HG02938 (cell line): ENCODE data around the gene MYO1C.
A peak's percentile ranks its signal among the peaks of the same experiment; 100 is the strongest.
"Not testable (repeated sequence)": the region's sequence is repeated elsewhere in the genome, so short reads cannot be mapped to it uniquely, and the experiment has no call there.

Source experiments
- ATAC-seq: cut with Tn5 transposase; IDR thresholded peaks from one replicate; pipeline ENCODE4 v1.9.1; 2021; ENCODE audit warnings: mild to moderate bottlenecking, moderate library complexity; ENCODE audit not compliant: unreplicated experiment

The MYO1C gene

GRCh38 chr17:1467258-1467657 is 25.2 kb downstream of the MYO1C start:
- no peak for ATAC-seq

- no peak for ATAC-seq
Observed at GRCh38 chr17:1464186-1464585, 28.3 kb downstream of the MYO1C start.

GRCh38 chr17:1462164-1463112 is 30.0 kb downstream of the MYO1C start:
- ATAC-seq: no peak

DNA sequence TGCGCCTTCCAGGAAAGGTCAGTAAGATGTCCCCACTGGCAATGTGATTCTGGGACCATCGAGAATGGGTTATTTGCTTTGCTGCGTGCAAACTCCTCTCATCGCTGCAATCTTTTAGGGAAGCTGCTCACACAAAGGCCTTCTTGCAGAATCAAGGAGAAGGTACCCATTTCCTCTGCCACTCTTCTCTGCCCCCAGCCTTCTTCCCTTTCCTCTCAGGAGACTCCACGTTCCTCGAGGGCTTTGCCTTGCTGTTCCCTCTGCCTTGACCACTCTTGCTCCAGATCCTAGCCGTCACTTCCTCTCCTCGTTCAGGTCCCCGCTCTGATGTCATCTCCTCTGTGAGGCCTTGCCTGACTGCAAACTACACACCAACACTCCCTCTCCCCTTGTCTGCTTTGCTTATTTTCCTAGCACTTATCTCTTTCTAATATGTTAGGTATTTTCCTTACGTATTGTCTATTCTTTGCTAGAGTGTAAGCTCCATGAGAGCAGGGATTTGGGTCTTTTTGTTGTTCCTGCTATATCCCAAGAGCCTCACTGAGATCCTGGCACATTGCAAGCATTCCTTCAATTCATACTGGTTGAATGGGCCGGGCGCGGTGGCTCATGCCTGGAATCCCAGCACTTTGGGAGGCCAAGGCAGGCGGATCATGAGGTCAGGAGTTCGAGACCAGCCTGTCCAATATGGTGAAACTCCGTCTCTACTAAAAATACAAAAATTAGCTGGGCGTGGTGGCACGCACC is 31.1 kb downstream of the MYO1C start:
- ATAC-seq: no peak

GRCh38 chr17:1460233-1460632 is 32.3 kb downstream of the MYO1C start:
- ATAC-seq: no peak

GRCh38 chr17:1455797-1456599 is 36.5 kb downstream of the MYO1C start, which contains the start of gene CRK:
Gene CRK, minus strand, starts transcription at chr17:1456232. Its CDS starts 115 bp downstream, at chr17:1456117.
- ATAC-seq: peak; percentile 68

DNA sequence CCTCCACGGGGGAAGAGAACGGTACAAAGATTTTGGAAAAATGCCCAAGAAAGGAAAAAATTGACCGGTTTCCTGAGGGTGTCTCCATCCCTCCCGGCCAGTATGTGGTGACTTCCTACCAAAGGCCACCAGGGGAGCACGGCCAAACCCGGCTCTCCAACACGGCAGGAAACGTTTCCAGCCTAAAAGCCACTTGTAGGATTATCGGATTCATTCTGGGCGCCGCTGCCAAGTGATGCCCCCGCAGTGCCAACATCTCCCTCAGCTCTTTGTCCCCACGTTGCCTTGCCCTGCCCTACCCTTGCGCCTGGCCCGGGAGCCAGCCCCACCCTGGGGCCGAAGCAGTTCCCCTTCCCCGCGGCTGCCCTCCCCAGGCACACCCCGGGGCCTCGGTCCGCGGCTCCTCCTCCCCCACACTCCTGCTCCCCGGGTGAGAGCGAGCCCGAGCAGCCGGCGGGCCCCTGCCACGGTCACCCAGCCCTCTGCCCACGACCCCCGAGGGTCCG is 37.1 kb downstream of the MYO1C start:
- ATAC-seq: peak; percentile 30

- ATAC-seq: no peak
Observed at GRCh38 chr17:1454541-1454940, 37.9 kb downstream of the MYO1C start.

- not testable (repeated sequence) for ATAC-seq
Observed at GRCh38 chr17:1453694-1454093, 38.8 kb downstream of the MYO1C start.

- ATAC-seq: no peak
Observed at GRCh38 chr17:1452836-1453235, 39.6 kb downstream of the MYO1C start.

GRCh38 chr17:1450261-1450660 is 42.2 kb downstream of the MYO1C start:
- not testable (repeated sequence) for ATAC-seq

- no peak for ATAC-seq
Observed at GRCh38 chr17:1449412-1449967, 43.0 kb downstream of the MYO1C start.

DNA sequence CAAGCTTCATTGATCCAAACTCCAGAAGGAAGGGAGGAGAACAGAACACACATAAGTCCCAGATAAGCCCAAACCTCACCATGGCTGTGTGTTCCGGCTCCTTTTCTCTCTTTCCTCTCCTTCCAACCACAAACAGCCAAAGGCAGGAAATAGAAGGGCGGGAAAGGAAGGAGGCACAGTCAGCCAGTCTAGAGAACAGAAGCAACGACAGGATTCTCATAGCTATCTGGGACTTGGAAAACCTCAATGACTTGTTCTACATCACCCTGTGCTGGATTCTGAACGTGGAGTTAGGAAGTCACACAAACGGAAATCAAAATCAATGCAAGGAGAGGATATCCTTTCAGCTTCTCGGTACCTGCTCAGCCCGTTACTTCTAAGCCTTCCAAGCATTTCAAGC is 45.4 kb downstream of the MYO1C start:
- ATAC-seq: no peak

DNA sequence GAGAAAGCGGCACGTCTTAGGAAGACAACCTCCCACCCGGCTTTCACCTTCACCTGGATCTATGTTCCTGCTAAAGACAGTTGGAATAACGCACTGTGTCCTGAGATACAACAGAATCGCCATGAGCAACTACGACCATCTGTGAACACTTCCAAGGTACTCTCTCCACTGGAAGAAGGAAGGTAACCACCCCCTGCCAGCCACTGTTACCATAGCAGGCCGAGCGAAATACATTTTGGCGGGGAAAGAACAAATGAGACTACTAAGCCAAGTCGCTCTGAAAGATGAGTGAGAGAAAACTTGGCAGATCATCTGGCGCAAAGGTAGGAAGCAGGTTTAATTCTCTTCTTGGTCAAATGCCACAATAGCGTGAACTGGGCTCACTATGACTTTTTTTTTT is 46.3 kb downstream of the MYO1C start:
- ATAC-seq: no peak

GRCh38 chr17:1445695-1446094 is 46.8 kb downstream of the MYO1C start:
- ATAC-seq: not testable (repeated sequence)

DNA sequence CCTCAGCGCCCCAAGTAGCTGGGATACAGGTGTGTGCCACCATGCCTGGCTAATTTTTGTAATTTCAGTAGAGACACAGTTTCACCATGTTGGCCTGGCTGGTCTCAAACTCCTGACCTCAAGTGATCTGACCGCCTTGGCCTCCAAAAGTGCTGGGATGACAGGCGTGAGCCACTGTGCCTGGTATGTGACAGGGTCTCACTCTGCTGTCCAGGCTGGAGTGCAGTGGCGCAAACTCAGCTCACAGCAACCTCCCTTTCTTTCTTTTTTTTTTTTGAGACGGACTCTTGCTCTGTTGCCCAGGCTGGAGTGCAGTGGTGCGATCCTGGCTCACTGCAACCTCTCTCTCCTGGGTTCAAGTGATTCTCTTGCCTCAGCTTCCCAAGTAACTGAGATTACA is 49.8 kb downstream of the MYO1C start:
- ATAC-seq: not testable (repeated sequence)

DNA sequence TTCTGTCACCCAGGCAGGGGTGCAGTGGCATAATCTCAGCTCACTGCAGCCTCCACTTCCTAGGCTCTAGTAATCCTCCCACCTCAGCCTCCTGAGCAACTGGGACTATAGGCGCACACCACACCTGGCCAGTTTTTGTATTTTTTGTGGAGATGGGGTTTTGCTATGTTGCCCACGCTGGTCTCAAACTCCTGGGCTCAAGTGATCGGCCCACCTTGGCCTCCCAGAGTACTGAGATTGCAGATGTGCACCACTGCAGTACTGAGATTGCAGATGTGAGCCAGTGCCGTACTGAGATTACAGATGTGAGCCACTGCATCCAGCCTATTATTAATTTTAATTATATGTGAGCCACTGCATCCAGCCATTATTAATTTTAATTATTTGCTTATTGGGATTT is 50.3 kb downstream of the MYO1C start:
- ATAC-seq: no peak

DNA sequence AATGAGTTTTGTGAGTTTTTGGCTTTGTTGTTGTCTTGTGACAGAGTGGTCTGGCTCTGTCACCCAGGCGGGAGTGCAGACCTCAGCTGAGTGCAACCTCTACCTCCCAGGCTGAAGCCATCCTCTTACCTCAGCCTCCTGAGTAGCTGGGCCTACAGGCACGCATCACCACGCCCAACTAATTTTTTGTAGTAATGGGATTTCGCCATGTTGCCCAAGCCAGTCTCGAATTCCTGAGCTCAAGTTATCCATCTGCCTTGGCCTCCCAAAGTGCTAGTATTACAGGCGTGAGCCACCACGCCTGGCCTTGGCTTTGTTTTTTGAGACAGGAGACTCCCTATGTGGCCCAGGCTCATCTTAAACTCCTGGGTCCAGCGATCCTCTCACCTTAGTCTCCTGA is 51.6 kb downstream of the MYO1C start:
- no peak for ATAC-seq

- no peak for ATAC-seq
Observed at GRCh38 chr17:1438593-1439083, 53.8 kb downstream of the MYO1C start.

DNA sequence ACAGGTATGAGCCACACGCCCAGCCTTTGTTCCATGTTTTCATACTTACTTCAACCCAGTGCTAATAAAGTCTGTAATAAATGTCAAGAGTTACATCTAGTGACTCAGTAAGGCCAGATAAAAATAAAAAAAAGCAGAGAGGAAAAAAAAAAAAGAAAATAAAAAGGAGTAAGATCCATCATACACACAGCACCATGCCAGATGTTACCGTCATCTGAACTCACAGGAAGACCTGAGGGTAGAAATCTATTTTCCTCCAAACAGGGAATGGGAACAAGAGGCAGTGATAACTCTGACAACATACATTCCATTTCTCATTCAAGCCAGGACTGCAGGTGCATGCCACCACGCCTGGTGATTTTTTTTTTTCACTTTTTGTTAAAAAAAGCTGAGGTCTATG is 57.2 kb downstream of the MYO1C start:
- no peak for ATAC-seq
